ENCODE measurements around the gene SP6. TPM values are rescaled to one million over a fixed set of nuclear protein-coding genes. Genes with fewer than 3 reads are reported as not detected.

The SP6 gene
- total and polyA plus RNA-seq, 2 of the 4 experiments (the other 2 are of a cell fraction), result under 0.01 to 0.31 TPM

- Histone ChIP-seq H3K36me3 (ENCODE audit: control insufficient read depth, insufficient read depth, low read length) (peaks cover 8% of the 10 kb centered on the region), H3K27me3 (ENCODE audit: control insufficient read depth, insufficient read depth, low read length) (no peaks in the 10 kb centered on the region), H2BK120ac (ENCODE audit: low read depth, low read length) (no peak overlapping the region), H3K4me1 (ENCODE audit: control insufficient read depth, insufficient read depth, low read length) (peaks cover 8% of the 10 kb centered on the region), H3K9me3 (ENCODE audit: control insufficient read depth, insufficient read depth, low read length) (no peaks in the 10 kb centered on the region), H3K9me1 (ENCODE audit: insufficient read depth, low read length) (peaks cover 13% of the 10 kb centered on the region), H4K20me1 (ENCODE audit: insufficient read depth, low read length) (peaks cover 3% of the 10 kb centered on the region; the same call in 1 of the 2 replicates), H3K23ac (ENCODE audit: low read depth, low read length) (no peak overlapping the region), H3K4me2 (ENCODE audit: low read depth, low read length) (no peak overlapping the region), H2AFZ (replicated peaks; ENCODE audit: low read length, poor library complexity) (no peak overlapping the region), H4K8ac (ENCODE audit: low read depth in 2 of 2, low read length in 2 of 2) (no peak overlapping the region), H4K5ac (ENCODE audit: low read depth, low read length) (no peak overlapping the region), H2BK20ac (ENCODE audit: low read depth, low read length) (no peak overlapping the region), H3K14ac (replicated peaks; ENCODE audit: low read depth, low read length) (no peak overlapping the region), H2BK5ac (ENCODE audit: low read depth, low read length, poor library complexity, severe bottlenecking) (no peak overlapping the region), H3K4ac (ENCODE audit: low read depth, low read length) (no peak overlapping the region), H3K4me3 (ENCODE audit: insufficient read depth, low read depth, low read length) (no peak overlapping the region), H3K18ac (ENCODE audit: low read depth, low read length) (no peak overlapping the region), H2AK9ac (replicated peaks; ENCODE audit: low read depth, low read length, poor library complexity) (no peak overlapping the region), H4K91ac (ENCODE audit: insufficient read depth, low read depth, low read length) (no peak overlapping the region), H3K56ac (ENCODE audit: extremely low read depth, insufficient read depth, low read length) (no peak overlapping the region), H3K27ac (ENCODE audit: insufficient read depth, low read length) (no peak overlapping the region), H2AK5ac (ENCODE audit: low read depth, low read length) (no peak overlapping the region), H2BK15ac (ENCODE audit: low read depth, low read length) (no peak overlapping the region), H3K79me1 (ENCODE audit: low read depth in 1 of 2, low read length in 2 of 2) (peaks cover 13 to 22% of the 10 kb centered on the region in 2 experiments), H3K9ac (ENCODE audit: low read depth, low read length) (no peak overlapping the region)
- dilution Hi-C loops (cut with HindIII; ENCODE audit: low sequenced_read_pairs, unreplicated experiment) (no loop called here), intact Hi-C loops (cut with micrococcal nuclease) (no loop called here), in situ Hi-C loops (cut with MboI; ENCODE audit: low sequenced_read_pairs) (no loop called here)
- TF ChIP-seq SMC3 (IDR thresholded peaks at IDR 0.05; ENCODE audit: low read depth, low read length), result no peak
- TF ChIP-seq, protein P1, sequence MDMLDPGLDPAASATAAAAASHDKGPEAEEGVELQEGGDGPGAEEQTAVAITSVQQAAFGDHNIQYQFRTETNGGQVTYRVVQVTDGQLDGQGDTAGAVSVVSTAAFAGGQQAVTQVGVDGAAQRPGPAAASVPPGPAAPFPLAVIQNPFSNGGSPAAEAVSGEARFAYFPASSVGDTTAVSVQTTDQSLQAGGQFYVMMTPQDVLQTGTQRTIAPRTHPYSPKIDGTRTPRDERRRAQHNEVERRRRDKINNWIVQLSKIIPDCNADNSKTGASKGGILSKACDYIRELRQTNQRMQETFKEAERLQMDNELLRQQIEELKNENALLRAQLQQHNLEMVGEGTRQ (IDR thresholded peaks at IDR 0.05; ENCODE audit: low read depth, low read length), result no peak
- no peak for TF ChIP-seq MAZ (IDR thresholded peaks at IDR 0.05; ENCODE audit: borderline replicate concordance, low read depth, low read length)
- TF ChIP-seq RAD21 (IDR thresholded peaks at IDR 0.05; ENCODE audit: low read length), result no peak
- TF ChIP-seq, protein P2, sequence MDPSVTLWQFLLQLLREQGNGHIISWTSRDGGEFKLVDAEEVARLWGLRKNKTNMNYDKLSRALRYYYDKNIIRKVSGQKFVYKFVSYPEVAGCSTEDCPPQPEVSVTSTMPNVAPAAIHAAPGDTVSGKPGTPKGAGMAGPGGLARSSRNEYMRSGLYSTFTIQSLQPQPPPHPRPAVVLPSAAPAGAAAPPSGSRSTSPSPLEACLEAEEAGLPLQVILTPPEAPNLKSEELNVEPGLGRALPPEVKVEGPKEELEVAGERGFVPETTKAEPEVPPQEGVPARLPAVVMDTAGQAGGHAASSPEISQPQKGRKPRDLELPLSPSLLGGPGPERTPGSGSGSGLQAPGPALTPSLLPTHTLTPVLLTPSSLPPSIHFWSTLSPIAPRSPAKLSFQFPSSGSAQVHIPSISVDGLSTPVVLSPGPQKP (IDR thresholded peaks at IDR 0.05; ENCODE audit: borderline replicate concordance, low read depth, low read length), result no peak
- TF ChIP-seq CHD1 (IDR thresholded peaks at IDR 0.05; ENCODE audit: low read depth, low read length), result no peak
- TF ChIP-seq MXI1 (IDR thresholded peaks at IDR 0.05; ENCODE audit: borderline replicate concordance, low read depth, low read length), result no peak
- TF ChIP-seq BHLHE40 (IDR thresholded peaks at IDR 0.05; ENCODE audit: low read depth, low read length), result no peak
- no peak for TF ChIP-seq CTCF (conservative IDR thresholded peaks at IDR 0.05; ENCODE audit: low read depth, low read length)
- TF ChIP-seq FOS (IDR thresholded peaks at IDR 0.05; ENCODE audit: low read depth, low read length), result no peak
- TF ChIP-seq MAFK (IDR thresholded peaks at IDR 0.05; ENCODE audit: low read depth, low read length), result no peak
- TF ChIP-seq POLR2A (IDR thresholded peaks at IDR 0.05; ENCODE audit: low read depth, low read length), result no peak
- POLR2A ChIA-PET (ENCODE audit: unreplicated experiment), result no interaction called here
- WGBS, 2 experiments (ENCODE audit: extremely low coverage in 2 of 2, insufficient read length in 1 of 2), result 86% methylated on average over 1 of the region's 5 CpGs; no CpG with 5 or more reads in 1 of the 2 experiments
- ATAC-seq (ENCODE audit: low read depth) (no peak), DNase-seq (no peak)
- no TSS peak for BruUV-seq (replicated peaks)
- CTCF ChIA-PET, result no interaction called here
Observed at GRCh38 chr17:47834756-47835155, 16.2 kb downstream of the SP6 start.
